Activated naive CD8-positive, alpha-beta T cell treated with anti-CD3 and anti-CD28 coated beads for 36 hours (primary cell): ENCODE results near the gene CCNF. TPM values are rescaled to one million over a fixed set of nuclear protein-coding genes. Genes with fewer than 3 reads are reported as not detected.
"Not testable (repeated sequence)": the region's sequence is repeated elsewhere in the genome, so short reads cannot be mapped to it uniquely, and the experiment has no call there.

Source experiments
- DNase-seq: peaks from one replicate; pipeline ENCODE4 v3.0.0; 2021
- H3K27ac Mint-ChIP-seq: one replicate; pipeline ENCODE4 v1.8.0; 2022; ENCODE audit warnings: mild to moderate bottlenecking, moderate library complexity, mixed read lengths
- H3K27me3 Mint-ChIP-seq: one replicate; pipeline ENCODE4 v1.8.0; 2022; ENCODE audit warnings: mild to moderate bottlenecking, mixed read lengths
- H3K36me3 Mint-ChIP-seq: one replicate; pipeline ENCODE4 v1.8.0; 2021; ENCODE audit warnings: mild to moderate bottlenecking, mixed read lengths
- H3K4me1 Mint-ChIP-seq: one replicate; pipeline ENCODE4 v1.8.0; 2021; ENCODE audit warnings: mixed read lengths
- H3K4me3 Mint-ChIP-seq: one replicate; pipeline ENCODE4 v1.8.0; 2022; ENCODE audit warnings: mild to moderate bottlenecking, moderate library complexity, mixed read lengths
- H3K9me3 Mint-ChIP-seq: one replicate; pipeline ENCODE4 v1.8.0; 2022; ENCODE audit warnings: mixed read lengths
- total RNA-seq, 2 experiments: library from RNA; stranded (reverse); gene quantifications; one replicate each; pipeline ENCODE4 v1.2.3, GENCODE V29; 2021

Gene CCNF
- total RNA-seq, 2 experiments from 2014 or later: 38.3 to 38.8 TPM

DNA sequence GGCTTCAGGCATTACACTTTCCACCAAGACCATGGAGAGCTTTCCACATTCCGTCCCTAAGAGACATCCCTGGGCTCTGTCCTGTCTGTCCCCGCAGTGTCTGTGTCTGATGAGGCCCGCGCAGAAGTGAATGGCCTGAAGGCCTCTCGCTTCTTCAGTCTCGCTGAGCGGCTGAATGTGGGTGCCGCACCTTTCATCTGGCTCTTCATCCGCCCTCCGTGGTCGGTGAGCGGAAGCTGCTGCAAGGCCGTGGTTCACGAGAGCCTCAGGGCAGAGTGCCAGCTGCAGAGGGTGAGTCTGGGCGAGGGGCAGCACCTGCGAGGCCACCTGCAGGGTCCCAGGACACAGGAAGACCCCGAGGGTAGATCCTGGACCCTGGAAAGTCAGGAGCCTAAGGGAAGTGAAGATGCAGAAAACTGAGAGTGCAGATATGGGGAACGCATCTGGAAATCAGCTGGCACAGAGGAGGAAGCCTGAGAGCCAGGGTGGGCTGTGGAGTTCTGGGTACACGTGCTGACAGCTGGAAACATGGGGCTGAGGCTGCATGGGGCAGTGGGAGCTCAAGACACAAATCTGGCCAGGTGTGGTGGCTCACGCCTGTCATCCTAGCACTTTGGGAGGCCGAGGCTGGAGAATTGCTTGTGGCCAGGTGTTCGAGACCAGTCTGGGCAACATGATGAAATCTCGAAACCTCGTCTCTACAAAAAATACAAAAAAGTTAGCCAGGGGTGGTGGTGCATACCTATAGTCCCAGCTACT, 8.0 kb downstream of the CCNF start:
- Mint-ChIP-seq H3K36me3 (peaks cover 38% of the 10 kb centered on the region), H3K4me3 (no peak overlapping the region), H3K27me3 (no peaks in the 10 kb centered on the region), H3K27ac (no peak overlapping the region), H3K9me3 (no peaks in the 10 kb centered on the region), H3K4me1 (no peaks in the 10 kb centered on the region)
- DNase-seq: no peak

DNA sequence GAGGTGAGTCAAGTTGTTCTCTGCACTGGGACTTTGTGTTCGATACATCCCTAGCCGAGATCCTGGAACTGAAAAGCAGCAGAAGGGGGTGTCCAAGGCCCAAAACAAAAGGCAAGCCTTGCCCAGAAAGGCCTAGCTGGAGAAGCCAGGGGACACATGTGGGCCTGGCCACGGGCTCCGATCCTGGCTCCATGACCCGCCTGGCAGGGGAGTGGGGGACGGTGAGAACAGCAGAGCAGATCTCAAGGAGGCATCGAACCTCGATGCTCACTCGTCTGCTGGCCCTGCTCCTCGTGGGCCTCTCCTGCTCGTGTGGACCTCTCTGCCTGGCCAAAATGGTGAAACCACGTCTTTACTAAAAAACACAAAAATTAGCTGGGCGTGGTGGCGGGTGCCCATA, 8.9 kb downstream of the CCNF start:
- Mint-ChIP-seq H3K36me3 (peaks cover 31% of the 10 kb centered on the region), H3K9me3 (no peaks in the 10 kb centered on the region), H3K27ac (no peak overlapping the region)

DNA sequence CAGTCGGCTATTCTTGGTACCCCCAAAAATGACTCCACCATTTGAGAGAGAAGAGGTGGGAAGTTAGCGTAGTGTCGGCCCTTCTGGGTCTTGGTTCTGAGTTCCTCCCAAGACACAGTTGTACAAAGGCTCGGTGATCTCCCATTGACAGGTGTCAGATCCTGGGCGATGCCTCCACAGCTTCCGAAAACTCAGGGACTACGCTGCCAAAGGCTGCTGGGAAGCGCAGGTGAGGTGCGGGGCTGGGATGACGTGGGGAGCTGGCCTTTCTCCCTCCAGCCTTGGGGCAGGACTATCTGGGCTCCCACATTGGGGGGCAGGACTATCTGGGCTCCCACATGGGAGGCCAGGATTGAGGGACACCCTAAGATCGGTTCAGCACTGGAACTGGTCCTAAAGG, 10.4 kb downstream of the CCNF start:
- no peak overlapping the region for H3K4me3 Mint-ChIP-seq
- no peak for DNase-seq
- H3K36me3 Mint-ChIP-seq: peaks cover 27% of the 10 kb centered on the region
- no peaks in the 10 kb centered on the region for H3K4me1 Mint-ChIP-seq
- peak overlapping the region; percentile 72 for H3K27ac Mint-ChIP-seq
- H3K9me3 Mint-ChIP-seq: no peaks in the 10 kb centered on the region
- H3K27me3 Mint-ChIP-seq: no peaks in the 10 kb centered on the region

More for the DNA sequence above, 8.9 kb downstream of the CCNF start:
- no peak overlapping the region for H3K4me3 Mint-ChIP-seq
- DNase-seq: no peak
- H3K4me1 Mint-ChIP-seq: no peaks in the 10 kb centered on the region
- no peaks in the 10 kb centered on the region for H3K27me3 Mint-ChIP-seq

- not testable (repeated sequence) for H3K4me3 Mint-ChIP-seq, H3K27ac Mint-ChIP-seq, H3K9me3 Mint-ChIP-seq, H3K4me1 Mint-ChIP-seq, DNase-seq, H3K27me3 Mint-ChIP-seq
- H3K36me3 Mint-ChIP-seq: peaks cover 25% of the 10 kb centered on the region
Measured at GRCh38 chr16:2441143-2441804, 12.0 kb downstream of the CCNF start.

DNA sequence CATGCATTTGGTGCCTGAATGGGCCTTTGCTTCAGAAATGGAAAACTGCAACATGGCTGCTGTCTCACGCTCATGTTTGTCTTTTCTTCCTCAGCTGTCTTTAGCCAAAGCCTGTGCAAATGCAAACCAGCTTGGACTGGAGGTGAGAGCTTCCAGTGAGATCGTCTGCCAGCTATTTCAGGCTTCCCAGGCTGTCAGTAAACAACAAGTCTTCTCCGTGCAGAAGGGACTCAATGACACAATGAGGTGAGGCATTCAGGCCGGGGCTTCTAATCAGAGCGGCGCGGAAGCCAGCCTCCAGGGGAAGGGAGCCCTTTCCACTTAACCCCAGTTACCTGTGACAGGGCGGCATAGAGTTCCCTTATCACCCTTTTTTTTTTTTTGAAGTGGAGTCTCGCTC, 14.3 kb downstream of the CCNF start:
- no peak overlapping the region for H3K27ac Mint-ChIP-seq
- H3K36me3 Mint-ChIP-seq: peaks cover 18% of the 10 kb centered on the region
- no peaks in the 10 kb centered on the region for H3K4me1 Mint-ChIP-seq
- H3K9me3 Mint-ChIP-seq: no peaks in the 10 kb centered on the region
- H3K27me3 Mint-ChIP-seq: no peaks in the 10 kb centered on the region
- H3K4me3 Mint-ChIP-seq: no peak overlapping the region
- DNase-seq: no peak

DNA sequence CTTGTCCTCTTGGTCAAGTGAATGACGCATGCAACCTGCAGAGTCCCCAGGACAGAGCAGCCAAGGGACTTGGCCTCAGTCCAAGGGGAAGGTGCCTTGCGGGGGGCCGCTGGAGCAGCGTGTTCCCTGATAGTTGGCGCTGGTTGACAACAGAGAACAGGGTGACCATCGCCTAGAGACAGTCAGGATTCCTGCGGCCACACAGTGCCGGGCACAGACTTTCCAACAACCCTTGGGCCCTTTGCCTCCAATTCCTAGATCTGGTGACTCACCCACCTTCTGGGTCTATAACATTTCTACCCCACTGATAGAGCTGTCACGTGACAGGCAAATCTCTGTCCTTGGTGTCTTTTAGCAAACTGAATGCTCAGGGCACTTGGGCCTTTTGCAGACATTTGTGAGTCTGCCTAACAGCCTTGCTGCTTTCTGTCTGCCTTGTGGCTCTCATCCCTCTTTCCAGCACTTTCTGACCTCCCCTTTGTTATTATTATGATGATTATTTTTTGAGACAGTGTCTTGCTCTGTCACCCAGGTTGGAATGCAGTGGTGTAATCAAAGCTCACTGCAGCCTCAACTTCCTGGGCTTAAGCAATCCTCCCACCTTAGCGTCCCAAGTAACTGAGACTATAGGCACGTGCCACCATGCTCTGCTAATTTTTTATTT, 18.8 kb downstream of the CCNF start:
- no peaks in the 10 kb centered on the region for H3K4me1 Mint-ChIP-seq
- H3K4me3 Mint-ChIP-seq: no peak overlapping the region
- H3K9me3 Mint-ChIP-seq: no peaks in the 10 kb centered on the region
- H3K36me3 Mint-ChIP-seq: peaks cover 20% of the 10 kb centered on the region
- no peak for DNase-seq
- no peaks in the 10 kb centered on the region for H3K27me3 Mint-ChIP-seq
- no peak overlapping the region for H3K27ac Mint-ChIP-seq

DNA sequence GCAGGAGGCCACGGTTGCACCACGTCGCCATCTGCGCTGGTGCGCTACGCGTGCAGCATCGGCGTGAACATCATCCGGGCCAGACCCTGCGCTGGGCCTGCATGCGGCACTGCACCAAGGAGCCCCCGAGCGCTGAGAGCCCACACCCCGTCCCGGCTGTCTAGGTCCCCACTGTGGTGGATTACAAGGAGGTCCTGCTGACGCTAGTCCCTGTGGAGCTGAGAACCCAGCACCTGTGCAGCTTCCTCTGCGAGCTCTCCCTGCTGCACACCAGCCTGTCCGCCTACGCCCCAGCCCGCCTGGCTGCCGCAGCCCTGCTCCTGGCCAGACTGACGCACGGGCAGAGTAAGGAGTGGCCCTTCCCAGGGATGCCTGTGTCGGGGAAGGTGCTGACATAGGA, 19.9 kb downstream of the CCNF start:
- Mint-ChIP-seq H3K27me3 (no peaks in the 10 kb centered on the region), H3K4me3 (no peak overlapping the region), H3K36me3 (peaks cover 24% of the 10 kb centered on the region), H3K27ac (no peak overlapping the region), H3K9me3 (no peaks in the 10 kb centered on the region), H3K4me1 (no peaks in the 10 kb centered on the region)
- no peak for DNase-seq

DNA sequence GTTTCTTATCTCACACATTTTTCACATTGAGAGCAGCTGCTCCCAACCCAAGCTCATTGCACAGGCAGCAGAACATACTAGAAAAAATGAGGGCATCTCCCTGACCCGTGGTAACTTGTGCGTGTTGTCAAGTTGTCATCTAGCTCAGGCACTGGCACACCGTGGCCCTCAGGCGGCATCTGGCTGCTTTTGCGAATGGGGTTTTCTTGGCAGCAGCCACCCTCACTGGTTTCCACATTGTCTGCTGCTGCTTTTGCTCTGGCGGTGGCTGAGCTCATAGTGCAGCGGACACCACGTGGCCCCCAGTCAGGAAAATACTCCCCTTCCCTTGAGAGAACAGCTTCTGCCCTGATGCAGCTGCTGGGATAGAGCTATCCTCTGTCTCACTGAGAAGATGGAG, 21.3 kb downstream of the CCNF start:
- Mint-ChIP-seq H3K36me3 (peaks cover 26% of the 10 kb centered on the region), H3K4me1 (no peaks in the 10 kb centered on the region), H3K4me3 (no peak overlapping the region), H3K27ac (no peak overlapping the region), H3K9me3 (no peaks in the 10 kb centered on the region), H3K27me3 (no peaks in the 10 kb centered on the region)
- DNase-seq: no peak

DNA sequence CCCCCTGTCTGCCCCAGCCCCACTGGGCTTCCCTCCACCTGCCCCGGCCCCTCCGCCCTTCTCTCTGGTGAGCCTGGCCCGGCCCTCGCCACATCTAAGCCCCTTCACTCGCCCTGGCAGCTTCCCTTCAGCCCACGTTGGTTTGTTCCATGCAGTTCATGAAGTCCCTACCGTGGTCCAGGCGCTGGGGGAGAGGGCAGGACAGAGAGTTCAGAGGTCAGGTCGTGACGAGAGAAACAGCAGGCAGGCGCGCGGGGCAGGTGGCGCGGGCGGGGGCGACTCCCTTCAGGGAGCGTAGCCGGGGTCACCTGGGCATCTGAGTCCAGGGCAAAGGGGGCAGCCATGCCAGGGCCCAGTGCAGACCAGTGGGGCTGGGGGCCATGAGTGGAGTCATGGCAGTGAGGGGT, 21.7 kb downstream of the CCNF start:
- Mint-ChIP-seq H3K36me3 (peaks cover 26% of the 10 kb centered on the region), H3K27me3 (no peaks in the 10 kb centered on the region), H3K4me1 (no peaks in the 10 kb centered on the region), H3K4me3 (no peak overlapping the region), H3K9me3 (no peaks in the 10 kb centered on the region), H3K27ac (no peak overlapping the region)
- DNase-seq: no peak

- no peaks in the 10 kb centered on the region for H3K9me3 Mint-ChIP-seq
- no peak for DNase-seq
- H3K27ac Mint-ChIP-seq: no peak overlapping the region
- no peak overlapping the region for H3K4me3 Mint-ChIP-seq
- H3K27me3 Mint-ChIP-seq: no peaks in the 10 kb centered on the region
- H3K4me1 Mint-ChIP-seq: no peaks in the 10 kb centered on the region
- peaks cover 20% of the 10 kb centered on the region for H3K36me3 Mint-ChIP-seq
Measured at GRCh38 chr16:2451851-2452320, 22.6 kb downstream of the CCNF start.

GRCh38 chr16:2452650-2453049, 23.4 kb downstream of the CCNF start:
- H3K9me3 Mint-ChIP-seq: no peaks in the 10 kb centered on the region
- no peaks in the 10 kb centered on the region for H3K4me1 Mint-ChIP-seq
- H3K27ac Mint-ChIP-seq: no peak overlapping the region
- no peak for DNase-seq
- H3K27me3 Mint-ChIP-seq: no peaks in the 10 kb centered on the region
- H3K36me3 Mint-ChIP-seq: peaks cover 20% of the 10 kb centered on the region
- no peak overlapping the region for H3K4me3 Mint-ChIP-seq

DNA sequence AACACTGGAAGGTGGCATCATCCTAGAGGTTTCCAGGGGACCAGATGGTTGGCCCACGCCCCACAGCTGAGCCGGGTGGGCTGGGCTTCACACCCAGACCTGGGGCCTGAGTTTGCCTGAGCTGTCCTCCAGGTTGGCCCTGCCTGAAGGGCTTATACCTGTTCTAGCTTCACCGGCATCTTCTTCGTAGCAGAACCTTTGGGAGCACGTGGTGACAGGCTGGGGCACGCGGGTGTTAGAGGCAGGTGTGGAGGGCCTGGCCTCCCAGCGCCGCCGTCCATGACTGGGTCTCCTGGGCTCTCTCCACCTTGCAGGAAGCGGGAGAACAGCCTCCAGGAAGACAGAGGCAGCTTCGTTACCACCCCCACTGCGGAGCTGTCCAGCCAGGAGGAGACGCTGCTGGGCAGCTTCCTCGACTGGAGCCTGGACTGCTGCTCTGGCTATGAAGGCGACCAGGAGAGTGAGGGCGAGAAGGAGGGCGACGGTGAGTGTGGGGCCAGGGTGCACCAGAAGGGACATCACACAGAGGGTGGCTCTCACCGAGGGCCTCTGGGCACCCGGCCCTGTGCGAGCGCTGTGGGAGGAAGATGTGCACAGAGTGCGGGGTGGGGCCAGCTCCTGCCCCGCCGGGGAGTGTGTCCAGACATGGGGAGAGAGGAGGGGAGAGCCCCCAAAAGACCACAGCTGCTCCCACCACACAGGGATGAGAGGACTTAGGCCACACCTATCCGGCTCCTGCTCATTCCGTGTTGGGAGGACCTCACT, 26.0 kb downstream of the CCNF start:
- Mint-ChIP-seq H3K4me3 (no peak overlapping the region), H3K9me3 (no peaks in the 10 kb centered on the region), H3K4me1 (peaks cover 7% of the 10 kb centered on the region), H3K27me3 (no peaks in the 10 kb centered on the region), H3K36me3 (peaks cover 20% of the 10 kb centered on the region), H3K27ac (no peak overlapping the region)
- no peak for DNase-seq

DNA sequence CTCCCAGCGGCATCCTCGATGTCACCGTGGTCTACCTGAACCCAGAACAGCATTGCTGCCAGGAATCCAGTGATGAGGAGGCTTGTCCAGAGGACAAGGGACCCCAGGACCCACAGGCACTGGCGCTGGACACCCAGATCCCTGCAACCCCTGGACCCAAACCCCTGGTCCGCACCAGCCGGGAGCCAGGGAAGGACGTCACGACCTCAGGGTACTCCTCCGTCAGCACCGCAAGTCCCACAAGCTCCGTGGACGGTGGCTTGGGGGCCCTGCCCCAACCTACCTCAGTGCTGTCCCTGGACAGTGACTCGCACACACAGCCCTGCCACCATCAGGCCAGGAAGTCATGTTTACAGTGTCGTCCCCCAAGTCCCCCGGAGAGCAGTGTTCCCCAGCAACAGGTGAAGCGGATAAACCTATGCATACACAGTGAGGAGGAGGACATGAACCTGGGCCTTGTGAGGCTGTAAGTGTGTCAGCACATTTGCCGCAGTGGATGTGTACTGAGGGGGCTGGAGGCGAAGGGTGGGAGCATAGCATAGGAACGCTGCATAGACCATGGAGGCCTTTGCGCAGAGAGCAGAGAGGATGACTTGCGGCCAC, 27.4 kb downstream of the CCNF start:
- no peak for DNase-seq
- Mint-ChIP-seq H3K27me3 (no peaks in the 10 kb centered on the region), H3K36me3 (peaks cover 21% of the 10 kb centered on the region), H3K4me3 (no peak overlapping the region), H3K4me1 (peaks cover 9% of the 10 kb centered on the region), H3K9me3 (no peaks in the 10 kb centered on the region), H3K27ac (no peak overlapping the region)

GRCh38 chr16:2457267-2457666, 28.0 kb downstream of the CCNF start:
- DNase-seq: no peak
- no peaks in the 10 kb centered on the region for H3K27me3 Mint-ChIP-seq
- H3K4me1 Mint-ChIP-seq: peaks cover 9% of the 10 kb centered on the region
- no peaks in the 10 kb centered on the region for H3K9me3 Mint-ChIP-seq
- H3K36me3 Mint-ChIP-seq: peaks cover 19% of the 10 kb centered on the region
- H3K27ac Mint-ChIP-seq: no peak overlapping the region
- H3K4me3 Mint-ChIP-seq: no peak overlapping the region

- Mint-ChIP-seq H3K9me3 (no peaks in the 10 kb centered on the region), H3K27me3 (no peaks in the 10 kb centered on the region), H3K4me3 (no peak overlapping the region), H3K27ac (no peak overlapping the region), H3K36me3 (peaks cover 16% of the 10 kb centered on the region), H3K4me1 (peaks cover 9% of the 10 kb centered on the region)
- DNase-seq: no peak
Measured at GRCh38 chr16:2457946-2458345, 28.7 kb downstream of the CCNF start.
